GM21825 (cell line): Measurements from ENCODE around the gene CCNT2.
A peak's percentile ranks its signal among the peaks of the same experiment; 100 is the strongest.
"Not testable (repeated sequence)": the region's sequence is repeated elsewhere in the genome, so short reads cannot be mapped to it uniquely, and the experiment has no call there.

Experiments used
- ATAC-seq: cut with Tn5 transposase; IDR thresholded peaks from one replicate; pipeline ENCODE4 v1.9.1; 2021; ENCODE audit warnings: mild to moderate bottlenecking, moderate library complexity; ENCODE audit not compliant: unreplicated experiment

The CCNT2 gene

GRCh38 chr2:134973241-134974138 lies 54.9 kb downstream of the CCNT2 start:
- peak; percentile 60 for ATAC-seq

- no peak for ATAC-seq
These were observed 56.8 kb downstream of the CCNT2 start for GRCh38 chr2:134975281-134976009.

GRCh38 chr2:134976074-134976702 lies 57.6 kb downstream of the CCNT2 start:
- no peak for ATAC-seq

GRCh38 chr2:134977104-134977503 lies 58.5 kb downstream of the CCNT2 start:
- not testable (repeated sequence) for ATAC-seq

GRCh38 chr2:134979221-134979620 lies 60.6 kb downstream of the CCNT2 start:
- ATAC-seq: no peak

GRCh38 chr2:134980639-134981038 lies 62.0 kb downstream of the CCNT2 start:
- ATAC-seq: no peak

- no peak for ATAC-seq
These were observed 64.0 kb downstream of the CCNT2 start for GRCh38 chr2:134982603-134983002.

- ATAC-seq: no peak
These were observed 66.4 kb downstream of the CCNT2 start for GRCh38 chr2:134985061-134985460.

GRCh38 chr2:134988994-134989605 lies 70.5 kb downstream of the CCNT2 start:
- ATAC-seq: no peak

- ATAC-seq: no peak
These were observed 80.9 kb downstream of the CCNT2 start for GRCh38 chr2:134999521-134999920.

- no peak for ATAC-seq
These were observed 84.2 kb downstream of the CCNT2 start for GRCh38 chr2:135002836-135003235.

- peak; percentile 91 for ATAC-seq
These were observed 85.6 kb downstream of the CCNT2 start for GRCh38 chr2:135004005-135004746.

GRCh38 chr2:135005753-135006152 lies 87.1 kb downstream of the CCNT2 start:
- no peak for ATAC-seq
